ENCODE data around the gene RS1. TPM values are rescaled to one million over a fixed set of nuclear protein-coding genes. Genes with fewer than 3 reads are reported as not detected.

RS1 gene
- total RNA-seq (2011; cell fraction: chromatin; rRNA removed; ENCODE audit: low replicate concordance) = not detected in 2 replicates
- total RNA-seq (2011; cell fraction: nucleolus; rRNA removed) = not detected in 2 replicates
- total RNA-seq (2011; cell fraction: nucleoplasm; rRNA removed) = not detected in 2 replicates
- not detected in 2 replicates for total RNA-seq (2014; rRNA removed)
- total RNA-seq (2014; rRNA removed; fragmentation: Illumina TruSeq; extraction: Trizol) = not detected in 2 replicates
- total RNA-seq (2015; rRNA removed; fragmentation: Illumina TruSeq; extraction: Trizol) = not detected in 2 replicates
- not detected in 2 replicates for total RNA-seq (2021)
- not detected in 2 replicates for polyA plus RNA-seq (2011; rRNA removed)
- polyA plus RNA-seq (2011; cell fraction: cytosol; rRNA removed) = not detected in 2 replicates
- not detected in 2 replicates for polyA plus RNA-seq (2011; cell fraction: nucleus; rRNA removed)
- not detected in 2 replicates for polyA plus RNA-seq (2012)
- polyA plus RNA-seq (2014; fragmentation: Illumina TruSeq; extraction: Trizol) = not detected in 2 replicates
- not detected for polyA plus RNA-seq (2014; fragmentation: Nextera tagmentation; extraction: Ambion mirVana)
- not detected in 2 replicates for polyA plus RNA-seq (2014; rRNA removed)
- polyA minus RNA-seq (2011; rRNA and poly(A)+ RNA removed) = not detected in 2 replicates
- not detected in 2 replicates for polyA minus RNA-seq (2011; cell fraction: cytosol; rRNA and poly(A)+ RNA removed)
- polyA minus RNA-seq (2011; cell fraction: nucleus; rRNA and poly(A)+ RNA removed) = not detected in 2 replicates
- Bru-seq, nascent RNA = not detected
- BruChase-seq, experiment 1, labeled RNA remaining after a 2-hour chase = not detected
- BruChase-seq, experiment 2, labeled RNA remaining after a 6-hour chase = not detected
- long read RNA-seq, experiment 1 = 0 reads
- long read RNA-seq, experiment 2 = 0 reads
- long read RNA-seq, experiment 3 = 0 reads

GRCh38 chrX:18672008-18672407 lies at the start of gene RS1:
Gene RS1 (minus strand): TSS chrX:18672108. CDS start chrX:18672068, 40 bp downstream.
- 18% methylated on average over 6 of the region's 10 CpGs for WGBS (ENCODE audit: insufficient coverage, low coverage, missing lambda C conversion rate)
- Histone ChIP-seq H3K27ac (ENCODE audit: extremely low read depth, low read depth, low read length) (no peak within 1 kb of the TSS), H3K4me1 (replicated peaks in 1 of 2; ENCODE audit: control insufficient read depth in 2 of 2, insufficient read depth in 2 of 2, low read length in 2 of 2) (peaks cover 0 to 10% of the 10 kb centered on the region in 2 experiments; a peak in 3 of 5 replicates), H3K27me3 (ENCODE audit: control insufficient read depth in 2 of 2, insufficient read depth in 2 of 2, low read length in 2 of 2) (peaks cover 0 to 7% of the 10 kb centered on the region in 2 experiments; a peak in 2 of 5 replicates), H2AFZ (ENCODE audit: low read depth, low read length) (no peak within 1 kb of the TSS), H3K9me3 (replicated peaks; ENCODE audit: control insufficient read depth, insufficient read depth, low read depth, low read length) (no peaks in the 10 kb centered on the region), H3K36me3 (ENCODE audit: control insufficient read depth, insufficient read depth, low read length) (no peaks in the 10 kb centered on the region), H4K20me1 (replicated peaks; ENCODE audit: control insufficient read depth, insufficient read depth, low read length) (no peaks in the 10 kb centered on the region), H3K4me2 (ENCODE audit: insufficient read depth, low read length) (no peak within 1 kb of the TSS), H3K9me1 (ENCODE audit: control insufficient read depth, insufficient read depth, low read length) (no peaks in the 10 kb centered on the region), H3K9ac (ENCODE audit: insufficient read depth in 1 of 2, low read depth in 2 of 2, low read length in 2 of 2) (no peak within 1 kb of the TSS), H3K4me3 (no peak within 1 kb of the TSS), H3K79me2 (ENCODE audit: control insufficient read depth, insufficient read depth, low read length) (no peaks in the 10 kb centered on the region)
- FAIRE-seq = no peak
- POLR2A ChIA-PET = no interaction called here
- ATAC-seq = no peak
- in situ Hi-C loops (cut with MboI) = no loop called here
- CTCF ChIA-PET (ENCODE audit: low intra/inter-chr PET ratio) = no interaction called here
- DNase-seq (ENCODE audit: extremely low read depth in 1 of 4, low spot score in 3 of 4) = no peak
- no TSS peak for BruUV-seq (replicated peaks)
- TF ChIP-seq PTBP1 (IDR thresholded peaks at IDR 0.05; ENCODE audit: low read depth, low read length) = no peak
- no peak for TF ChIP-seq ZNF444 (CRISPR knock-in tag; IDR thresholded peaks at IDR 0.05)
- no peak for TF ChIP-seq ZBTB7A (IDR thresholded peaks at IDR 0.05; ENCODE audit: borderline replicate concordance, control insufficient read depth, low read depth, low read length)
- TF ChIP-seq RFX7 (CRISPR knock-in tag; IDR thresholded peaks at IDR 0.05) = no peak
- TF ChIP-seq PHF8 (IDR thresholded peaks at IDR 0.05; ENCODE audit: borderline replicate concordance, low read length) = no peak
- TF ChIP-seq SAFB2 (IDR thresholded peaks at IDR 0.05; ENCODE audit: borderline replicate concordance, low read depth, low read length, severe bottlenecking) = no peak
- no peak for TF ChIP-seq SIRT6 (IDR thresholded peaks at IDR 0.05; ENCODE audit: low read depth, low read length)
- TF ChIP-seq HDGF (IDR thresholded peaks at IDR 0.05) = no peak
- no peak for TF ChIP-seq FOXK2 (conservative IDR thresholded peaks at IDR 0.05 in 1 of 2, IDR thresholded peaks at IDR 0.05 in 1 of 2; ENCODE audit: low read depth in 2 of 2)
- no peak for TF ChIP-seq ZNF175 (CRISPR knock-in tag; IDR thresholded peaks at IDR 0.05; ENCODE audit: low read depth)
- TF ChIP-seq ZFX (CRISPR knock-in tag; IDR thresholded peaks at IDR 0.05) = no peak
- intact Hi-C loops (cut with micrococcal nuclease) = no loop called here

Measured in K562 (cell line).